ENCODE results near the gene AFTPH. TPM values are rescaled to one million over a fixed set of nuclear protein-coding genes. Genes with fewer than 3 reads are reported as not detected.

Gene AFTPH, protein sequence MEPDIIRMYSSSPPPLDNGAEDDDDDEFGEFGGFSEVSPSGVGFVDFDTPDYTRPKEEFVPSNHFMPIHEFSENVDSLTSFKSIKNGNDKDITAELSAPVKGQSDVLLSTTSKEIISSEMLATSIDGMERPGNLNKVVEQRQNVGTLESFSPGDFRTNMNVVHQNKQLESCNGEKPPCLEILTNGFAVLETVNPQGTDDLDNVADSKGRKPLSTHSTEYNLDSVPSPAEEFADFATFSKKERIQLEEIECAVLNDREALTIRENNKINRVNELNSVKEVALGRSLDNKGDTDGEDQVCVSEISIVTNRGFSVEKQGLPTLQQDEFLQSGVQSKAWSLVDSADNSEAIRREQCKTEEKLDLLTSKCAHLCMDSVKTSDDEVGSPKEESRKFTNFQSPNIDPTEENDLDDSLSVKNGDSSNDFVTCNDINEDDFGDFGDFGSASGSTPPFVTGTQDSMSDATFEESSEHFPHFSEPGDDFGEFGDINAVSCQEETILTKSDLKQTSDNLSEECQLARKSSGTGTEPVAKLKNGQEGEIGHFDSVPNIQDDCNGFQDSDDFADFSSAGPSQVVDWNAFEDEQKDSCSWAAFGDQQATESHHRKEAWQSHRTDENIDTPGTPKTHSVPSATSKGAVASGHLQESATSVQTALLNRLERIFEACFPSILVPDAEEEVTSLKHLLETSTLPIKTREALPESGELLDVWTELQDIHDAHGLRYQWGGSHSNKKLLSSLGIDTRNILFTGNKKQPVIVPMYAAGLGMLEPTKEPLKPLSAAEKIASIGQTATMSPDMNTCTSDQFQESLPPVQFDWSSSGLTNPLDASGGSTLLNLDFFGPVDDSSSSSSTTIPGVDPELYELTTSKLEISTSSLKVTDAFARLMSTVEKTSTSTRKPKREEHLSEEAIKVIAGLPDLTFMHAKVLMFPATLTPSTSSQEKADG
- total RNA-seq, result 51.1 TPM

DNA sequence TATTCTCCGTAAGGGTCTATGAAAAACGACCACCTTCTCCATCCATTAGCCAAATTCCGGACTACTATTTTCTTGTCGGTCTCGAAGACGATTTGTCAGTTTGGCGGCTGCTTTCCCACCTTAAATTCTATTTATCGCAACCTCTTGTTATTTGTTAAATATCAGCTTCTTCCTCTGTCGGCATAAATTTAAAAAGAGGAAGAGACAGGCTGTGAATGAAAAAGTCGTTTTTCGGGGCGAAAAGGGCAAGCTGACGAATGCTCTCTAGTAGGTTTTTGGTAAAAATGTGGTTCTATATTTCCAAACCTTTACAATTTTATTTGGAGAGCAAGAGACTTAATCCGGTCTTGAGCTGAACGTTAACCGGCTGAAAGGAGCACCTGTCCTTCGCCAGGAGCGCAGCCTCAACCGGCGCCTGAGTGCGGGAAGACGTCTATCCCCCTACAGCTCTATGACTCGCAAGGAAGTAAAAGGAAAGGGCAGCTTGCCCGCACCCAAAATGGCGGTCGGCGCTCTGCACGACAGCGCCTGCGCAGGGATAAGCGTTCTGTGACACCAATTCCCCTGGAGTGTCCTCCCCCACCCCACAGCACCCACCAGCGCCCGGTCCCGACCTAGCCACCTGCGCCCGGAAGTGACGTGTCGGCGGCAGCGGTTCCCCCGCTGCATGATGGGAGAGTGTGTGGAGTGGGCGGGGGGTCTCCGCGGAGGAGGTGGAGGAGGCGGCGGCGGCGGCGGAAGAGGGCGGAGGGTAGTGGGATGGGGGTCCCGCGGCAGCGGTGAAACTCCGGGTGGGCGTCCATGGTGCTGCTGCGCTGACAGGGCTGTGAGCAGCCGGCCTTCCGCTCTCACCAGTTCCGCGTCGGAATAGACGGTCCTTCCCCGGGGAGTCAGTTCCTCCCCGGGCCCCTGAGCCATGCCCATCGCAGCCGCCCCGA, at the start of gene AFTPH:
Gene AFTPH (plus strand): TSS at position 663 of the 938 bp plus-strand sequence. CDS start 27,147 bp downstream, outside the sequence.
- DNase-seq (ENCODE audit: low spot score), result peak; percentile 100

DNA sequence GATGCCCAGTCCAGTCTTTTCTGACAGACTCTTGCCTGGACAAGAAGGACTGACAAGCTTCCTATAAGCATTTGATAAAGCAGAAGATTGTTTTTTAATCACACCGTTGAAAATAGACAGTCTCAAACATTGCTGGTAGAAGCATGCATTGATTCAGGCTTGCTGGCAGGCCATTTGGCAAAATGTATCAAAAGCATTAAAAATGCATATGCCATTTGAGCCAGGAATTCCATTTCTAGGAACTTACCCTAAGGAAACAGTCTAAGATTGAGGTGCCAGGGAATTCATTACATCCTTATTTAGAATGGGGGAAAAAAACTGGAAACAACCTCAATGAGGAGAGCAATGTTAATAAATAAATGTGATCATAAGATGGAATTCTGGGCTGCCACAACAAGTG, 49.5 kb upstream of the AFTPH start:
- DNase-seq (ENCODE audit: low spot score), result no peak

DNA sequence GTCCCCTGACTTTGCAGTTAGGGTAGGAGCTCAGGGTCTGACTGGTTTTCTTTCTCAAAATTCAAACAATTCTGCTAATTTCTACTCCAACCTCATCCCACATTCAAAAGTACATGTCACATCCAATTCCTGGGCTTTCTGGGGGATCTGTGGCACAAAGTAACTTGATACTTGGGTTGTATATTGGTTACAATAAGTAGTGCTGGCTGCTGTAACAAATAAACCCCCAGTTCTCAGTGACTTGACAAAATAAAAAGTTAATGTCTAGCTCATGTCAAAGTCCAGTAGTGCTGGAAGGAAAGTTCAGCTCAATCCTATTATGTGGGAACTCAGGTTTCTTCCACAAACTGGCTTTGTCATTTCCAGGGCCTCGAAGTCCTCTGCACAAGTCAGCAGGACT, 47.1 kb upstream of the AFTPH start:
- no peak for DNase-seq (ENCODE audit: low spot score)

DNA sequence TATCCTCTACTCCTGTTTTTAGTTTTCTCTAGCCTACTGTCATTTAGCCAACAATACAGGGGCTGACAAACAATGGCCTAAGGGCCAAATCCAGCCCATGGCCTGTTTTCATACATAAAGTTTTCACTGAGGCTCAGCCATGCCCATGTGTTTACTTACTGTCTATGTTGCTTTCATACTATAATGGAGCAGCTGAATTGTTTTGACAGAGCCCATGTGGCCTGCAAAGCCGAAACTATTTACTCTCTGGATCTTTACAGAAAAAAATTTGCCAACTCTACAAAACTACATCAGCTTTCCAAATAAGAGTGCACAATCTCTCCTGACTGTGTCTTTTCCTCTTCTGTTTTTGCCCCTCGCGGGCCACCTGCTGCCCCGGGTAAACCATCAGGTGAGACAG, 46.1 kb upstream of the AFTPH start:
- DNase-seq (ENCODE audit: low spot score), result no peak

DNA sequence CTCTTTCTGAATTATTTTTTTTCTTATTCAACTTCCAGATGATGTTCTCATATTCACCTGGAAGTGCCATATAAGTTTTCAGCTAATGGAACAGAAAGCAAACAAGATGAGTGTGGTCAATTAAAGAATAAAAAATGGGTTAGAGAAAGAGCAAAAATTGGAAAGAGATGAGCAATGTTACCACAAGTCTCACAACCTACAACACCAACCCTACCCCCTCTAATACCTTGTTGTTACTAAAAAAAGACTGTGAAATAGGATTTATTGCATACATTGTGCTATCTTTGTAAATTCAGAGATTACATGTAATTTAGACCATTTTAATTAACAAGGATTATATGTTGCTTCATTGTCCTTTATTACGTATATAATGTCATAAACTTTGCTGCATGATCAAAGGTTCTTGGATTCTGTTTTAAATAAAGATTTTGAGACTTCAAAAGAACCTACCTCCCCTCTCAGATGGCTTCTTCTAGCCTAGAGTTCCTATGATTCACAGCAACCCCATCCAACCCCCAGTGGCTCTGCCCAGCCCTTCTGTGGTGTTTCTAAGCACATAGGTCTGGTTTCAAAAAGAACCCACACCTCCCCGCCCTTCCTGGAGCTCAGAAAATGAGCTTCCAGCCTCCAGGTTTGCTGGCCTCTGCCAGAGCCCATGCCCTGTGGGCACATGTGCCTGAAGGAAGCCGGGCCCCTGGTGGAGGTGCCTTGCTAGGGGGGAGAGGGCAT, 45.5 kb upstream of the AFTPH start:
- no peak for DNase-seq (ENCODE audit: low spot score)

DNA sequence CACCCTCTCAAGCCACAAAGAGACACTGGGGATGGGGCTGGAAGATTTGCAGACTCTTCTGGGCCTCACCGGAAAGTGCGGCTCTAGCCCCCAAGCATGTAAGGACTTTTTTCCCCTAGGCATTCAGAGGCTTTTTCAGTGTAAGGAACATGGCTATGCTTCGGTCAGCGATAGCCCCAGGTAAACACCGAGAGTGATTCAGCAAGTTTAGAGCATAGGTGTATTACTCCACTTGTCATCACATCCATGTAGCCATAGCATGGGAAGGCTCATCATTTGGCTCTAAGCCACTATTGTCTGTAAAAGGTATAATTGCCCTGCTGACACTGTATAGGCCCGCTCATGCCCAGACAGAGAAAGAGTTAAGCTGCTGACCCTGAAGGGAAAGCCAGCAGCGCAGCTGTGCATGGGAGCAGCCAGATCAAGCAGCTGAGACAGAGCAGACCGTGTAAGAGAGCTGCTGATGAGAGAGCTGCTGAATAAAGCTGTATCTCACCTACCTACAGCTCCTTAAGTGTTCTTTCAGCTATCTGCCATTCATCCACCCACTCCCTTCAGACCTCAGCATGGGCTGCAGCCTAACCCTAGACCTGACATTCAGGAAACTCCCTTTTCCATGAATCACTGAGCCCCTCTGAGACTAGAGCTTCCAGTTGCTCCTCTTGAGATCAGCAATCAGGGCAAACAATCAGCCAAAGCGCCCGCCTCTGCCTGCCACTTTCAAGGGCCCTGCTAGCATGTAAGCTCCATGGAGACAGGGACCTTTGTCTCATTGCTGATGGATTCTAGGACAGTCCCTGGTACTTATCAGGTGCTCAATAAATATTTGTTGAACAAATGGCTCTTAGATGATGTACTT, 44.6 kb upstream of the AFTPH start:
- DNase-seq (ENCODE audit: low spot score), result no peak

DNA sequence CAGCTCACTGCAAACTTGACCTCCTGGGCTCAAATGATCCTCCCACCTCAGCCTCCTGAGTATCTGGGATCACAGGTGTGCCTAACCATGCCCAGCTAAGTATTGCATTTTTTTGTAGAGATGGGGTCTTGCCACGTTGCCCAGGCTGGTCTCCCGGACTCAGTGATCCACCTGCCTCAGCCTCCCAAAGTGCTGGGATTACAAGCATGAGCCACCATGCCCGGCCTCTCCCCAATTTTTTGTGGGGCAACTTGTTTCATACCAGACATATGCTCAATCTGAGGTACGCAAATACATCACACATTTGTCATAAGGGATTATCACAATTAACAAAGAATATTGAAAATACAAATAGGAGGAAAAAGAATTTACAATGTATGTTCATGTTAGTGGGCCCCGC, 42.5 kb upstream of the AFTPH start:
- no peak for DNase-seq (ENCODE audit: low spot score)

DNA sequence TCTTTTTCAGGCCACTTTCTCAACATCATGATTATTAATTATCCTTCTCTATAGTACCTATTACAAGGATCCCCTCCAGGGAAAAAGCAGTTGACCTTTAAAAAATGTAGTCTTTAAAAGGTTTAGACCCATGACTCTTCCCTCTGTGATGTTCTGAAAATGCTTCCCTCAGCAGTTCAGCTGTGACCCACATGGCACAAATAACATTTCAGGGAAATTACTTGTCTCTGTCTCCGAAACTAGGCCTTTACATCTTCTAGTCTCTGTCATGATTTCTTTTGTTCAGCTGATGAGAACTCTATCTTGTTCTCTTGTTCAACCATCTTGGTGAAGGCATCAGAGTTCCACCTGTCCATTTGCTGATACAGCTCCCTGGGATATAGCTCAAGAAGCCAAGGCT, 41.9 kb upstream of the AFTPH start:
- DNase-seq (ENCODE audit: low spot score), result no peak

DNA sequence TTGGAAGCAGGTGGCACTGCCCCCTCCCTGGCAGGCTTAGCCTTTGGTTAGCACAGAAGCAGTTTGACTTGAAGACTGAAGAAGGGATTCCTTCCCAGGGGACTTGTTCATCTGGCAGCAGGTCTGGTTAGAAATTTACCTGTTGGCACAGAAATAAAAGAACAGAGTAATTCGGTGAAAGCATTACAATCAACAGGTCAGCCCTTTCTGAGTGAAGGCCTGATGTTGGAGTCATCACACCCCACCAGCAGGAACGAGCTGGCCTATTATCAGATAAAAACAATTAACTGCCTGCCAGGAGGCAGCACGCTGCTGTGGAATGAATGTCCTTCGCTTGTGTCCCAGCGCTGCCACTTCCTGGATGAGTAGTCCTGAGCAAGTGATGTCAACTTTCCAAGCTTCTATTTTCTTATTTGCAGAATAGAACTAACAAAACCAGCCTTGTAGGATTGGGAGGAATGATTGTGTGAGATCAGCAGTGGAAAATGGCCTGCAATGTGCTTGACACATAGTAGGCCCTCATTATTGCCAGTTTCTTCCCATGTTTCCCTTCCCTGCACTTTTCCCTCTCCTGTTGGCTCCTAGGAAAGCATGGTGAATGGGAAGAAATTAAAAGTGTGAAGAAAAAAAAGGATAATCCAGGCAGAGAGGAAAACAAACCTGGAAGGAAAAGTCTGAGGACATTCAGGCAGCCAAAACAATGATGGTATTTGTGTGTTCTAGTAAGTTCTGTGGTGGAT, 41.2 kb upstream of the AFTPH start:
- peak; percentile 62 for DNase-seq (ENCODE audit: low spot score)

DNA sequence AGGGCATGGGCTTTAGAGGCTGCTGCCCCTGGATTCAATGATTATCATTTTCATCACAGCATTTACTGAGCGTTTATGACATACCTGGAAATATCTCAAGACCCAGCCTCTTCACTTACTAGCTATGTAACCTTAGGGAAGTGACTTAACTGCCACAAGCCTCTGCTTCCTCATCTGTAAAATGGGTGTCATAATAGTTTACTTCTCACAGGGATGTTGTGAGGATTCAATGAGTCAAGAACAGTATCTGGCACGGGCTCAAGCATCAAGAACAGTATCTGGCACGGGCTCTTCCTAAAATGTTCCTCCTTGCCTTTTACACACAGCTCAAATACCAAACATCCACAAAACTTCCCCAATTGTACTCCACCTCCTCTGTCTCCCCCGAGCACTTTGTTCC, 38.8 kb upstream of the AFTPH start:
- no peak for DNase-seq (ENCODE audit: low spot score)

DNA sequence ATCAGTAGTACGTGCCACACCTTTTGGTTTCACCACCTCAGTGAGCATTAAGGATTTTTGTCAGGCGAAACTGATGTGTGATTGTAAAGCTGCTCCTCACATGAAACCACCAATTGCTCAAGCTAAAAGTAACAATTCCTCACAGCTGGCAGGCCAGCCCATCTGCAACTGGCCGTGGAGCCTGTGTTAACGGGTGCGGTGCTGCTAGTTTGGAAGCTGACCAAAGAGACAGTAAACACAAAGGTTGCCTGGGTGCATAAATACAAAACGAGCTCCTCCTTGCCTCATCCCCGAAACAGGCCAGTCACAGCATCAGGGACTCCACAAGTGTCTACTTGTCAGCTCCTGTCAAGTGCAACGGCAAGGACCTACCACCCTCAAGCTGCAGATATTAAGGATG, 38.2 kb upstream of the AFTPH start:
- no peak for DNase-seq (ENCODE audit: low spot score)

DNA sequence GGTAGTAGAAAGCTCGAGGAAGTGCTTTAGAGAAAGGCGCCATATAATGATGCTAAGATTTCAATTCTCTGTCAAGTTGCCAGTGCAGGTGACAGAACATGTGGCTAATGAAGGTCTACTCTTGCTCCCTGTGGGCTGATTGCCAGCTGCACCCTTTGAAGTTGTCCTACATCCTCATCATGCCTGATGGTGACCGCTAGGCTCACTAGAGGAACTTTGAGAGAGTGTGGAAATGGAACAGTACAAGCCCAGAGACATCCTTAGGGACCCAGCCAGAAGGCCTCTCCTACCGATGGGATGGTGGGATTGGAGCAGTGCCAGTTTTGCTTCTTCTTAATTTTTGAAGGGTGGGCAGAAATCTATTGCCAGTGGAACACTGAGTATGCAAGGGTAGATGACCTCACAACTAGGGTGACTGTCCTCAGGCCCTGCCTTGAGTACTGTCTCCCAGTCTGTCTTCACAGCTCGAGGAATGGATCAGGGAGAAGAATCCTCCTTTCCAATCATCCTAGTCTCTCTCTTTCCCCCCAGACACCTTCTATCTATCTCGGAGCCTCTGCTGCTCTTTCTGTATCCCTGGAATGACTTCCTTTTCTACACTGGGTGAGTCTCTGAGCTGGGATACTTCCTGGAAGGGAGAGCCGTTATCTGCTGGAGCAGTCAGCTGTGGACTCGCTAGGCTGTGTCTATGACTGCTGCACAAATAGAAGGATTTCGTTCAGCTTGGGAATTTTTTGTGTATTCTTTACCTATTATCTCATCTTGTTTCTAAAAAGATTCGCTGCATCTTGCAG, 36.7 kb upstream of the AFTPH start:
- DNase-seq (ENCODE audit: low spot score), result no peak

DNA sequence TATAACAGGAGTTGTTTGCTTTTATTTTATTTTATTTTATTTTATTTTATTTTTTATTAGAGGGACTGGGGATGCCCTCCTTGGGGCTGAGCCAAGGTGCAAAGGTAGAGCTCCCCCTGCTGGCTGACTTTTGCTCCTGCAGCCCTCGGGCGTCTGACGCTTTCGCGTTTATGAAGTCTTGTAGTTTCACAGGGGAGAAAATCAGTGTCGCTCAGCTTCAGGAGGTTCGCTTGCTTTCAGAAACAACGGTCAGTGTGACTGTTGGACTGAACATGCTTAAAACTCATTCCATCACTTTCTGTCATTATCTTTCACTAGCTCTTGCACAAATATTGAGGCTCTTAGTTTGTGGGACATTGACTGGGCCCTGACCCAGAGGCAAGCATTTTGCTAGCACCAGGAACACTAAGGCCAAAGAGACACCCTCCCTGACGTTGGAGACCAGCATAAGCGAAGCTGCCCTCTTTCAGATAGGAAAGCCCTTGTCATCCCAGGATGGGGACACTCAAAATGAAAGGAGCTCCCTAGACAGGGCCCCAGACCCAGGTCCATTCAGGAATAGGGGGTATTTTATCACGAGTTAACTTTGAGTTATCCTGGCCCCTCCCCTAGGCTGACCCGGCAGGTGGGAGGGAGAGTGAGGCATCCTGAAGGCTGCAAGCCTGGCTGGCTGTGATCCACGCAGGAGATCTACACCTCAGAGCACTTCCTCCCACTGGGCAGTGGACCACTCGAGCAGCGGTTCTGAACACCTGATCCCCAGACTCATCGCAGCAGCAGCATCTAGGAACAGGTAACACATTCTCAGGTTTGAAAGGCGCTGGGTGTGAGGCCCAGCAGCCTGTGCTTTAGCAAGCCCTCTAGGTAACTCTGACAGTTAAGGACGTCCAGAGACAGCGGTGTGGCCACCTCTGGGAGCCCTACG, 35.8 kb upstream of the AFTPH start:
- DNase-seq (ENCODE audit: low spot score), result peak; percentile 76

DNA sequence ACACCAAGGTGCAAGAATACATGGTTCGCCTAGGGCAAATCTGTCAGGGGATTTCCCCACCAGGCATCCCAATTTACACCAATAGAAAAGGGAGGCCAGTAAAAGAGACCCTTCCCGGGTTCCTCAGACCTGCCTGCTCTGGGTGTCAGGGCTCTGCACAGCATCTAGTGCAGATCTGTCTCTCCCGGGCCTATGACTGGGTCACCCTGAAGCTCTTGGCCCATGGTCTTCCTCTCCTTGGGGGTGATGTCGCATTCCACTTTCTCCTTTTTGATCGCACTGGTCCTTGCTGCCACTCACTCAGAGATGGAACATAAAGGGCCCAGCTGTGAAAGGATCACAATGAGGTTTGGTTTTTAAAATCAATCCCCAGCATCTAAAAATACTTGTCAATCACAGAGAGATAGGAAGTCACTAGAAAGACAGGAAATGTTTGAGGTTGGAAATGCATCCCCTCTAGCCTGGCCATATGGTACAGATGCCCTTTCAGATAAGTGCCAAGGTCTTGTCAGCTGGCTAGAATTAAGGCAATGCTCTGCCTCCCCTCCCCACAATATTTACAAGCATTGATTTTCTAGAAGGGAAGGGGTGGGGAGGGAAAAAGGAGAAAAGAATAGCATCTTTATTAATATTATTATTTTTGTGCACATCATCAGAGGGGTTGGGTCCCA, 34.9 kb upstream of the AFTPH start:
- DNase-seq (ENCODE audit: low spot score), result no peak

DNA sequence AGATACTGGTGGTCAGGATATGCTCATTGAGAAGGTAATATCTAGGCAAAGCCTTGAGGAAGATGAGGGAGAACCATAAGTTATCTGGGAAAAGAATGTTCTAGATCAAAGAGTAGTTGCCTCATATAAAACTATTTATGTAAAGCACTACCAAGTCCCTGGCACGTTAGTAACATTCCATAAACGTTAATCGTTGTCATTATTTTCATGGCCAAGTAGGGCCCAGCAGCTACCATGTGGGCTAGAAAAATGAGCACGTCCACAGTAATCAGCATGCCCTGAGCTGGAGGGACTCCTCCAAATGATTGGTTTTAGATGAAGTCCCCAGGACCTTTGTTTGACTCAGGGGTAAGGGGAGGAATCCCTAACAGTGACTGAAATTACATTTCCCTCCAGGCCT, 32.7 kb upstream of the AFTPH start:
- no peak for DNase-seq (ENCODE audit: low spot score)

DNA sequence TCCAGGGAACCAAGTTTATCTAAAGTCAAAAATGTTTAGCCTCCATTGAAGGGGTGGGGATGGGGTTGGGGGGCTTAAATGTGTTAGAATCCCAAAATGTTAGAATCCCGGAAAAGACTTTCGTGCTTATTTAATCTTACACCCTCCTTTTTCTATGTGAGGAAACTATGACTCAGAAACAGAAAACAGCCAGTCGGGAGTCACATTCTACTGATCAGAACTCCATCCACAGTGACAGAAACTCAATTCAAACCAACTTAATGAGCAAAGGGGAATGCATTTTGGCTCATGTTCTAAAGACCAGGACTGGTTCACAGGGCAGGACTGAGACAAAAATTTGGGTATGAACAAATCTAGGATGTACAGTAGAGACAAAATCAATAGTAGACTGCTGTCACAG, 31.9 kb upstream of the AFTPH start:
- no peak for DNase-seq (ENCODE audit: low spot score)

DNA sequence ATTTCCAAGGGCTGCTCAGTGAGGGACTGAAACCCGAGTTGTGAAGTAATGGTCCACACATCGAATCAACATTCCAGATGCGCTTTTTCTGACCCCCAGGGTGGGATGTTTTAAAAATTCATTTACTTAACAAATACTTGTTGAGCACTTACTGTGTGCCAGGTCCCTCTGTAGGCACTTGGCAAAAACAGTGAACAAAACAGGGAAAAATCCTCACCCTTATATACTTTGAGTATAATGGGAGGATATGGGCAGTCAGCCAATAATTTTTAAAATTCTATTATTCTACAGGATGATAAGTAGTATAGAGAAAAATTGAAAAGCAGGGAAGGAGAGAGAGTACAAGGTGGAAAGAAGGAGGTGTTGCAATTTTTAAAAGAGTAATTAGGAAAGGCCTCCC, 31.3 kb upstream of the AFTPH start:
- DNase-seq (ENCODE audit: low spot score), result no peak

Measured in ureter (tissue), 1 donor.